NCI-H1048 (cell line): Measurements from ENCODE around the gene DFFA.
"Not testable (repeated sequence)": the region's sequence is repeated elsewhere in the genome, so short reads cannot be mapped to it uniquely, and the experiment has no call there.

Experiments used
- DNase-seq: peaks from one replicate; lab custom pipeline; 2025; lab: John Stamatoyannopoulos, UW

Gene DFFA

DNA sequence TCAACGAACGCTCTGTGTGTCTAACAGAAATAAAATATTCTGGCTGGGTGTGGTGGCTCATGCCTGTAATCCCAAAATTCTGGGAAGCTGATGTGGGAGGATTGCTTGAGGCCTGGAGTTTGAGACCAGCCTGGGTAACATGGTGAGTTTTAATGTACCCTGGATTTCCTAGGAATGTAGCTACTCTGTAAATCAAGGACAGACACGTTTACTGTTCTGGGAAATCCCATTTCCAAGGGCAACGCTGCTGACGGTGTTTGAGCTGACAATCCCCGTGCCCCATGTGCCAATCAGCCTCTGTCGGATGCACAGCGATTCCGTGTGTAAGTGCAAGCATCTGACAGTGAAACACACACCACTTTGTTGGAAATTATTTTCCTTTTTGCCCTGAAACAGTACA is 14.5 kb downstream of the DFFA start:
- no peak for DNase-seq

DNA sequence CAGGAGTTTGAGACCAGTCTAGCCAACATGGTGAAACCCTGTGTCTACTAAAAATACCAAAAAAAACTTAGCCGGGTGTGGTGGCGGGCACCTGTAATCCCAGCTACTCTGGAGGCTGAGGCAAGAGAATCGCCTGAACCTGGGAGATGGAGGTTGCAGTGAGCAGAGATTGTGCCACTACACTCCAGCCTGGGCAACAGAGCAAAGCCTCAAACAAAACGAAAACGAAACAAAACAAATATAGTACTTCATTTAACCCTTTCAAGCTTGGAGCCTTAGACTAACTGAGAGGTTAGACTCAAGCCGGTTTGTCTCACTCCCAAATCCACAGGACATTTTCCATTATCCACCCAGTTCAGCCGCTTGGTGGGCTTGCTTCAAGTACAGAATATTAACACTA is 14.9 kb downstream of the DFFA start:
- not testable (repeated sequence) for DNase-seq

DNA sequence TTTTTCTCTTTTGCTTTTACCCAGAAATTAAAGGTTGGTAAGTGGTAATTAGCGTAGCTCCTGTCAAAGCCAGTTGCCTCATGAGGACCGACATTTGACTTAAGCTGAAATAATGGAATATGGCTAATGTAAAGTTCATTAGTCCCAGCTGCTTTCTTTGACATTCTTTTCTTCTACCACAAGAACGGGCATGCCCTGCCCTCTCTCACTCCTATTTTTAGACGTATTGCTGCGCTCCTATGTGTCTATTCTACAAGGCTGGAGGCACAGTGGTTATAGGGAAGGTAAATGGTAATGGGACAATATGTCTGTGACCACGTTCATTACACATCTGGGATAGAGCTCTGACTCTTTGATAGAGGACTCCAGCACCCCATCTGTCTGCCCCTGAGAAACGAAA is 15.7 kb downstream of the DFFA start:
- DNase-seq = no peak

DNA sequence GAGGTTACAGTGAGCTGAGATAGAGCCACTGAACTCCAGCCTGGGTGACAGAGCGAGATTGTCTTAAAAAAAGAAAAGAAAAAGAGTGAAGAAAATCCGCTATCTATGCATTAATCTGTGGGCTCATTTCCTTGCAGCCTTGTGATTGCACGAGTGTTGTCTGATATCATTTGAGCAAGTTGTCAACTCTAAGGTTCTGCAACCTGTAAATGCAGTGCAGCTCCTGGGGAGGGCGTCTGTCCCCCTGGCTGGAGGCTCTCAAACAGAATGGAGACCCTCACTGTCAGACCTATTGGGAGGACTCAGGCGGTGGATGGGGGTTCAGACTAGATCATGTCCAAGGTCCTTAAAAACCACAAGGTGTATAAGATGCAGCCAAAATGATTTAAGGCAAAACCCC is 16.3 kb downstream of the DFFA start:
- DNase-seq = no peak

DNA sequence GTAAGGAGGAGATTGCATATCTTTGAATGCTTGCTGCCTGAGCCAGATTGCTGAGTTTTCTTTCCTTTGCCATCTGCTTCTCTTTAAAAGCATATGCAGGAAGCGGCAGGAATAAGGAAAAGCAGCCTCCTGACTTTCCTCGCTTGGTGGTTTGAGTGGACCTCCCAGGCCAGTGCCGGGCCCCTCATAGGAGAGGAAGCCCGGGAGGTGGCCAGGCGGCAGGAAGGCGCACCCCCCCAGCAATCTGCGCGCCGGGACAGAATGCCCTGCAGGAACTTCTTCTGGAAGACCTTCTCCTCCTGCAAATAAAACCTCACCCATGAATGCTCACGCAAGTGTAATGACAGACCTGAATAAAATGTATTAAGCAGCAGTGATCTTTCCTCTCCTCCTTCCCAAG is 21.0 kb downstream of the DFFA start:
- DNase-seq = no peak

DNA sequence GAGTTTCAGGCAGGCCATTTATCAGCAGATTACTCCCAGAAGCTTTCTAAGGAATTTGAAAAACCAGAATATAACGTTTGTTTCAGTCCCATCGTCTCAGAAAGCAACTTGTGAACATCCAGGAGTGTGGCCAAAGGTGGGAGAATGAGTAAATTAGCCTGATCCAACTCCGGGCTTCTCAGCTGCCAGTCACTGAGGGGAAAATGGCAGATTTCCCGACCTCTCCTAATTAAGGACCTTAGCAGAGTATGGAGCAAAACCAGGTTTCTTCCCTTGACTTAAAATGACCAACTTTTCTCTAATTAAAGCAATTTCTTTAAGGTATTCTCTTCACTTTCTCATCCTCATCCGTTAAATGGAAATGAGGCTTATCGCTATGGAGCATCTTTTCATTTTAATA is 21.5 kb downstream of the DFFA start:
- DNase-seq = no peak

DNA sequence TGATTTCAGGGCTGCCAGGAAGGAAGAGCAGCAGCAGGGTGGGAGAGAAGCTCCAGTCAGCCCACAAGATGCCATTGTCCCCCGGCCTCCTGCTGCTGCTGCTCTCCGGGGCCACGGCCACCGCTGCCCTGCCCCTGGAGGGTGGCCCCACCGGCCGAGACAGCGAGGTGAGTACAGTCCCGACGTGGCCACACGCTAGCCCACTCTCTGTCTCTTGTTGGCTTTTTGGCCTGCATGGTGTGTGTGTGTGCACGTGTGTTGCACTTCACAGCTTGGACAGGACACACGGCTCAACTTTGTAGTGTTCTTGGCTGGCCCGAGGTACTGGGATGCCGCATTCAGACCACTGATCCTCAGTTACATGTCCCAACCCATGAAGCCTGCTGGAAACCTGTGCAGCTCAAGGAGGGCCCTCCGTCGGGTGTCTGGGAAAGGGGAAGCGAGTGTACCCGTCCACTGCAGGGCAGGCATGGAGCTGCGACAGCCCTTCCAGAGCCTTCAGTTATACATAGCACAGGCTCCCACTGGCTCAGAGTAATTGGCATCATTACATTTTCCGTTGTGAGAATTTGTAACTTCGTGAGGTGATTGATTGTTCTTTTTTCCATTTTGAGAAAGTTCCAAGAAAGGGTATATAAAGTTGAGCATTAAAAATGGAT is 22.0 kb downstream of the DFFA start:
- no peak for DNase-seq

DNA sequence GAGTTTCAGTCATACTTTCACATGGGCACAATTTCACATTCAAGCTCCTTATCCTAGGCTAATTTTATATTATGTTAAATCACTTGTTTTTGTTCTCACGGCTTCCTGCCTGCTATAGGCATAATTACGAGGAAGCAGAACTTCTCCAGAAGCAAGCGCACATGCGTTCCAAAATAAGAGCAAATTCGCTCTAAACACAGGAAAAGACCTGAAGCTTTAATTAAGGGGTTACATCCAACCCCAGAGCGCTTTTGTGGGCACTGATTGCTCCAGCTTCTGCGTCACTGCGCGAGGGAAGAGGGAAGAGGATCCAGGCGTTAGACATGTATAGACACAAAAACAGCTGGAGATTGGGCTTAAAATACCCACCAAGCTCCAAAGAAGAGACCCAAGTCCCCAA is 22.6 kb downstream of the DFFA start, which contains the start of gene CORT:
Gene CORT, plus strand, starts transcription at position 281 of the 400 bp plus-strand sequence. CDS start 193 bp downstream, outside the sequence.
- DNase-seq = no peak

DNA sequence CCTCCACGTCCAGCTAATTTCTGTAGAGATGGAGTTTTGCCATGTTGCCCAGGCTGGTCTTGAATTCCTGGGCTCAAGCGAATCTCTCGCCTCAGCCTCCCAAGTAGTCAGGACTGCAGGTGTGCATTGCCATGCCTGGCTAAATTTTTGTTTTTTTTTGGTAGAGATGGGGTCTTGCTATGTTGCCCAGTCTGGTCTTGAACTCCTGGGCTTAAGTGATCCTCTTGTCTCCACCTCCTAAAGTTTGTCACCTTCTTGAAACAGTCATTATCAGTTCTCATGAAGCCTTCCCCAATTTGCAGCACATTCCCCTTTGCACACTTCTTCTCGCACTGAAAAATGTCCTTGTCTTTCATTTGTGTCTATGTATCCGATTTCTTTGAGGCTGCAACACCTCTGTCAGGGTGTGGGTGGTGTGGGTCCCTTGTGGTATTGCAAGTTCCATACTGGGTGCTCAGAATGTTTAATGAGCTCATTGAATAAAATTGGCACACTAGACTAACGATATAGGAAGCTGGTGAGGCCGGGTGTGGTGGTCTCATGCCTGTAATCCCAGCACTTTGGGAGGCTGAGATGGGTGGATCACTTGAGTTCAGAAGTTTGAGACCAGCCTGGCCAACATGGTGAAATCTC is 25.4 kb downstream of the DFFA start:
- no peak for DNase-seq

DNA sequence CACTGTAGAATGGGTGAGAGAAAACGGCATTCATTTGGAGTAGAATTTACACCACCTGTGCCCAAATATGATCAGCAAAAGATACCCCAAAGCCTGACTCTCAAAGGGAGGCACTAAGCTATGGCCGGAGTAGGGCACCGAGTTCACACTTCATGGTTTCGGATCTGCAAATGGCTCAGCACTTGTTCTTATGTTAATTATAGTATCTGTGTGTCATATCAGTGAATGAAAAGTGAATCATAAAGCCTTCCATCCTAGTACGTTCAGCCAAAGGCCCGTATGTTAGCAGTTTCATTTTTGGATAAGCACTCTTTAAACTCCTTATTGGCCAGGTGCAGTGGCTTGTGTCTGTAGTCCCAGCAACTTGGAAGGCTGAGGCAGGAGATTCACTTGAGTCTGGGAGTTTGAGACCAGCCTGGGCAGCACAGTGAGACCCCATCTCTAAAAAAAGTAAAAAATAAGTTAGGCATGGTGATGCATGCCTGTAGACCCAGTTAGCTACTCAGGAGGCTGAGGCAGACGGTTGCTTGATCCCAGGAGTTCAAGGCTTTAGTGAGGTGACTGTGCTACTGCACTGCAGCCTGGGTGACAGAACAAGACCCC is 27.4 kb downstream of the DFFA start:
- no peak for DNase-seq

DNA sequence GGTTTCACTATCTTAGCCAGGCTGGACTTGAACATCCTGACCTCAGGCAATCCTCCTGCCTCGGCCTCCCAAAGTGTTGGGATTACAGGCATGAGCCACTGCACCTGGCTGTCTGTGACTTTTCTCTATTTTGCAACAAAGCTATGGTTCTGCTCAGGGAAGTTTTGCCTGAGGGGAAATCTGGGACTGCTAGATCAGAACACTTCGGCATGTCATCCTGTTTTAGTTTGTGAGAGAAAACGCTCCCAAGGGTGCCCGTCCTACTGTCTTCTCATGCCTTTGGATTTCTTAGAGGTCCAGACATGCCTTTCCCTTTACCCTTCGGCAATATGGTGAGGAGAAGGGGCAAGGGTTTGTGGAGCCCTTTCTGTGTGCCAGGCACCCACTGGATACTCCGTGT is 28.1 kb downstream of the DFFA start:
- no peak for DNase-seq

DNA sequence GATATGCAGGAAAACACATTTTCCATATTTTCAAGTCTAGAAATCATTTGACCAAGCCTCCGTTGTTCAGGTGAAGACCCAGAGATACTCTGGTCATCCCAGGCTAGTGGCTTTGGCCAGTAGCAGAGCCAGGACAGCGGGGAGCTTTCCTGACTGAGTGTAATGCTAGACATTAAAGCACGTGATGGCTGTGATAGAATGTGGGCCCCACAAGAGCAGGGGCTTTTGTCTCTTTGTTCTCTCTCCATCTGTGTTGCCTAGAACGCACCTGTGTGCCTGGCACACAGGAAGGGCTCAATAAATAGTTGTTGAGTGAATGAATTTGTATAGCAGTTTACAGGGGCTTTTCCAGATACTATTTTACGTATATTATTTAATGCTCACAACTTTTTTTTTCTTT is 31.5 kb downstream of the DFFA start:
- DNase-seq = no peak

DNA sequence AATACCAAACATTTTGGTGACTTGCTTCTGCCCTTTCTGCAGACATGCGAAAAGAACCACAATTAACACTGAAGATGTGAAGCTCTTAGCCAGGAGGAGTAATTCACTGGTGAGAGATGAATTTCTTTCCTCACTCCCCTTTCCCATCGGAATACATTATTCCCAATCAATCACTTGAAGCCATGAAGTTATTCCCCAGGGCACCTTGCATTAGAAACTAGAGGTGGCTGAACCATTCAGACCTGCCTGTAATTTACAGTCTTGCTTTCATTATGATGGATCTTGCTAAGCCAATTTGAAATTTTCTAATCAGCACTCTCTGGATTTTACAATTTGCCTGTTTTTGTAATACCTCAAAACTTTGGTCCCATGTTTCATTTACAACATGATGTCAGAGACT is 32.0 kb downstream of the DFFA start:
- DNase-seq = no peak

DNA sequence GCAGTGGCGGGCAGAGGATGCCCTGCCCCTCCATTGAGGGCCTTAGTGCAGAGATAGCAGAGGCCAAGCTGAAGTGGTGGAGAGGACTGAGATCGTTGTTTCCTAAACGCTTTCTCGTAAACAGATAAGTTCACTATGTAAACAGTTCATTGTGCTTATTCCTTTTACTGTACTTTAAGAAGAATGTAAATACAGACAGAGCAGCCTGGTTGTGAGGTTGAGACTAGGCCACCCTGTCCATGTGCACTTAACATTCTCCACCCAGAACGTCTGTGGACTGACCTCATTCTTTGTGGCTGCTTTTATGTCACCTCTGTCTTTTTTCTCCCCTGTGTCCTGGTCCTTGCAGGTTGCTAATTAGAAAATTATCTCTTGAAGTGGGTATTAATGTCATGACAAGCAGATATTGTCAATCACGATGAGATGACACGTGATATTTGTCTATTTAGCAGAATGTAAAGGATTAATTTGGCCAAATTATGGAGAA is 33.6 kb downstream of the DFFA start:
- no peak for DNase-seq

DNA sequence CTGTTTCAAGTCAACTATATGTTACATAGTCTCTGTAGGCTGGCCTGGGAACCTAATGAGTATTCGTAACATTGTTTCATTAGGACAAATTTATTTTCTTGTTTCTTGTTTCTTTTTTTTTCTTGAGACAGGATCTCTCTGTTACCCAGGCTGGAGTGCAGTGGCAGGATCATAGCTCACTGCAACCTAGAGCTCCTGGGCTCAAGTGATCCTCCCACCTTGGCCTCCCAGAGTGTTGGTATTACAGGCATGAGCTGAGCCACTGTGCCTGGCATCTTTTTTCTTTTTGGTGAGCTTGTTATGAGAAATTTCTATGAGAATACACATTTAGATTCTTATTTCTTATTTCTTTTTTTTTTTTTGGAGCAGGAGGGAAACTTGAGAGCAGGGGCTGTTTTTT is 35.3 kb downstream of the DFFA start:
- no peak for DNase-seq

DNA sequence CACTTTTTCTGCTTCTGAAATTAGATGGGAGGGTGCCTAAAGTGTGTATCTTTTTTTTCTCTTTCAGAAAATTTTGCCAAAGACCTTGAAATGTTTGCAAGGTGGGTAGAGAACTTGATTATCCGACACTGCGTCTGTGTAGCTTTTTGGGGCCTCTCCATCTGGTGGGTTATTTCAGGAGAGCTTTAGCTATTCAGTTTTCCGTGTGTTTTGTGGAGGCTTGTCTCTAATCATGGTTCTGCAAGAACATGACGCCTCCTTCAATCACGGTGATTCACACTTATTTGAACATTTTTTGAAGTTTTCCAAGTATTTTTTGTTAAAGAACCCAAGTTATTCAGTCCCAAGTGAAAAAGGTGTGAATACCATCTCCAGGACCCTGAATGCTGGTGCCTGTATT is 37.7 kb downstream of the DFFA start:
- DNase-seq = no peak

DNA sequence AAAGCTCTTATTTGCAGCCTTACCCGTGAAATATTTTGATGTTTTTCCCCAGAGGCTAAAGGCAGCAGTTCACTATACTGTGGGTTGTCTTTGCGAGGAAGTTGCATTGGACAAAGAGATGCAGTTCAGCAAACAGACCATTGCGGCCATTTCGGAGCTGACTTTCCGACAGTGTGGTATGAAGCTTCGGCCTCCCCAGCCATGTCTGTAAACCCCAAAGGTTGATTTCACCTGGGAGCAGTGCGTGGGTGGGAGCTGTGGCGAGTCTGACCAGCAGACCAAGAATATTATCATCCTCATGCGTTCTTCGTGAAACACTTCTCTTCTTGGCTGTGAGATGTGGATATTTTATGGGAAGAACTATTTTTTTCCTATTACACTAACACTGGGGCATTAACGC is 38.5 kb downstream of the DFFA start:
- no peak for DNase-seq

DNA sequence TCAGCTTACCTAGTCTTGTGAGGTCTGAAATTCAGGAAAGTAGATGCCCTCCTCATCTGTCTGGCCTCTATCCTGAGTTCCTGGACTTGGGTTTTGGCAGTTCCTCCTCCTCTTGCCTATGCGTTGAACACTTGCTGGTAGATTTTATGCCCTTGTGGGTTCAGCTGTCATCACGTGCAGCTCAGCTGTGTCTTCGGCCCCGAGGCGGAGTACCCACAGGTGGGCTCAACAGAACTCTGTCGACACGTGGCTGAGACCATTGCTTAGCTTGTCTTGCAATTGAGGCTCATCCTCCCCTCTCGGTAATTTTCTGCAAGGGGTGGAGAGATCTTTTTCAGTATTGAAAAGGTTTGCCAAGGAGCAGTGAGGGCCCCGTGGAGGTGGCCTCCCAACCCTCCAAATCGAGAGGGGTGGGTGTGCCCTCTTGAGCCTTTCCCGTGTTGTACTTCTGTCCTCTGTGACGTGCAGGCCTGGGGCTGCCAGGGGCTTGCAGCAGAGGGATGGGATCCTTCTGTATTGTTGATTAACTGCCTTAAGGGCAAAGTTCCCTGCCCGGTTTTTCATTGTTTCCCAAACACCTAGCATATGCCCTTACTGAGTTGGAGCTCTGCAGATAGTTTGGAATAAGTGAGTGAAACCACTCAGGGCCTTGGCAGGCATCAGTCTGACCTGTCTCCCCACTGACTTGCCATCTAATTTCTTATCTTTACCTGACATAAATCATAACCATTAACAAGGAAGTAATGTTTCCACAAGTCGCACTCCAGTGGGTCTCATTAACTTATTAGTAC is 39.2 kb downstream of the DFFA start:
- no peak for DNase-seq

DNA sequence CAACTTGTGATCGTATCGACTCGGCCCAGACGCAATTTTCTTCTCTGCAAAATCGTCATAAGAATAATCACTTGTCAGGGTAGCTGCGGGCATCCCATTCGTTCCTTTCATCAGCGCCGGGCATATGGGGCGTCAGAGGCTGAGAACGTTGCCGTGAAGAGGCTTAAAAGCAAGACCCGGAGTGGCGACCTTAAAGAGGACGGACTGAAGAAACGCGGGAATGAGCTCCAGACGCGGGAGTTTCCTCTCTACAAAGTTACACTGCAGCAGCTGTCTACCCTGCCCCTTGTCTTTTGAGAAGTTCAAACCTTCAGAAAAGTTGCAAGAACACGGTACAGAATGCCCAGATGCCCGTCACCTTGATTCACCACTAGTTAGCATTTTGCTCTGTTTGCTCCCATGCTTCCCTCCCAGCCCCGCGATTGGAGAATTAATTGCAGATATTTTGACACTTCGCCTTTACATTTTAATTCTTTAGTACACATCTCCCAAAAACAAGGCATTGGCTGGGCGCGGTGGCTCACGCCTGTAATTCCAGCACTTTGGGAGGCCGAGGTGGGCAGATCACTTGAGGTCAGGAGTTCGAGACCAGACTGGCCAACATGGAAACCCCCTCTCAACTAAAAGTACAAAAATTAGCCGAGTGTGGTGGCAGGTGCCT is 41.1 kb downstream of the DFFA start:
- DNase-seq = no peak

DNA sequence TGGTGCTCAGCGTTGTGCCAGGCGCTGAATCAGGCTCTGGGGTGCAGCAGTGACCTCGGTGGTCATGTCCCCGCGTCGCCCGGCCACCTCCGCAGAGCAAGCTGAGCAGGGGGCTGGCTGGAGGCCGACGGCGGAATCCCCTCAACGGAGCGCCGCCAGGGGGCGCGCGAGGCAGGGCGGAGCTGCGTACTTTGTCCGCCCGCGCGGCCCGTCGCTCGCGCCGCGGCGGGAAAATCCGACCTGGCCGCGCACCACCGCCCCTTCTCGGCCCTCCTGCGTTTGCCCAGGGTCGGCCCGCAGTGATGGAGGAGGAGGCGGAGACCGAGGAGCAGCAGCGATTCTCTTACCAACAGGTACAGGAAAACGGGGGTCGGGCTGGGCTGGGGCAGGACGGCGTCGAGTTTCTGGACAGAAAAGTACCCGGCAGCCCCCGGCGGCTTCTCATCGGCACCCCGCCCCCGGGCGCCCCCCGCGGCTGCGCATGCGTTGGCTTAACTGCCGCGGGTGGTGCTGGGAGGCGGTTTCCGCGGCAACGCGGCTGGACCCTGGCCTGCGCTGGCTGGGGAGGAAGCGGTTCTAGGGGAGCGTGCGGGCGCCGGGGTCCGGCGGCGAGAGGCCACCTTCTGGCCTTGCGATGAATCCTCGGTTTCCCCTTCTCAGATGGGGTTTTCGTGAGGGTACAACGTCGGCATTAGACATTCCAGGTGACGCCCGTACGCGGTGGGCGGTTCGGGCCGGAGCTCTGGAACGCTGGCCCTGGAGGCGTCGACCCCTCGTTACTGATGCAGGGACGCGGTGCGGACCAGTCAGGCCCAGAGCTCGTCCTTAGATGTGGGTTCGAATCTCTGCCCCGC is 41.9 kb downstream of the DFFA start, which contains the start of gene CENPS:
Gene CENPS, plus strand, starts transcription at position 218 of the 854 bp plus-strand sequence. Its CDS starts 85 bp downstream, at position 303.
- peak; percentile 69 for DNase-seq

DNA sequence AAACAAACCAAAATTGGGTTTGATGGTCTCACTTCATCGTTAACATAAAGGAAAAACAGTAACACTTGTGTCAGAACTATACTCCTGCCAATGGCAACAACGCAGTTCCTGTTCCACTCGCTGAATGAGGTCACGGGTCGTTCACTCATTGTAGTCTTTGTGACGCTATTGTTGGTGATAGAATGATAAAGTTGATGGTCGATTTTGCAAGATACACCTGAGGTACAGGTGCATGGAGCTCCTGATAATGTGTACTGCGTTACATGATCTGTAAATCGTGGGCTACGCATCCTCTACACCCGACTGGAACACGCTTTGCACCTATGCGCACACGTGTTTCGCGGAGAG is 42.5 kb downstream of the DFFA start:
- DNase-seq = no peak
